IMR-90 (cell line): ENCODE measurements around the gene ANKFY1. TPM values are rescaled to one million over a fixed set of nuclear protein-coding genes. Genes with fewer than 3 reads are reported as not detected.
A peak's percentile ranks its signal among the peaks of the same experiment; 100 is the strongest.

Experiments
- ATAC-seq: fragments of 200-7000 bp; cut with Tn5 transposase; 2 replicates; pipeline ENCODE4 v1.9.1; 2020; ENCODE audit warnings: low read depth, mild to moderate bottlenecking, moderate library complexity
- BruUV-seq: library from RNA; stranded (reverse); fragments of 400-500 nt; replicated peaks from 2 replicates; lab custom pipeline; 2021; lab: Mats Ljungman, UMichigan
- CTCF ChIA-PET: fragments of 300-600 bp; formaldehyde crosslinking; extraction: SDS; loops from one replicate; lab custom pipeline; 2021; ENCODE audit warnings: antibody characterized with exemption; lab: Yijun Ruan, JAX
- POLR2A ChIA-PET: fragments of 300-600 bp; sonication (Branson Sonifier 250); formaldehyde crosslinking; loops from one replicate; lab custom pipeline; 2022; ENCODE audit warnings: antibody characterized with exemption; ENCODE audit not compliant: unreplicated experiment; lab: Charles Lee
- DNase-seq: peaks from one replicate; pipeline ENCODE4 v3.0.0; 2013
- H2AFZ ChIP-seq: replicated peaks from 2 replicates; pipeline ENCODE3; 2013; ENCODE audit warnings: low read length, mild to moderate bottlenecking; ENCODE audit not compliant: poor library complexity
- H2AK5ac ChIP-seq: 2 replicates; pipeline ENCODE4 v1.6.1; 2013; ENCODE audit warnings: low read depth, low read length, inconsistent platforms
- H2AK9ac ChIP-seq: replicated peaks from 2 replicates; pipeline ENCODE3; 2013; ENCODE audit warnings: mild to moderate bottlenecking, low read depth, low read length, moderate library complexity; ENCODE audit not compliant: poor library complexity
- H2BK120ac ChIP-seq: 2 replicates; pipeline ENCODE4 v1.6.1; 2013; ENCODE audit warnings: low read depth, low read length, inconsistent platforms
- H2BK15ac ChIP-seq: 3 replicates; pipeline ENCODE4 v1.6.1; 2013; ENCODE audit warnings: low read depth, low read length, inconsistent platforms
- H2BK20ac ChIP-seq: 2 replicates; pipeline ENCODE4 v1.6.1; 2013; ENCODE audit warnings: low read depth, mild to moderate bottlenecking, inconsistent platforms, low read length, moderate library complexity
- H2BK5ac ChIP-seq: 2 replicates; pipeline ENCODE4 v1.6.1; 2013; ENCODE audit warnings: mild to moderate bottlenecking, low read depth, low read length, inconsistent platforms; ENCODE audit not compliant: poor library complexity, severe bottlenecking
- H3K14ac ChIP-seq: replicated peaks from 2 replicates; pipeline ENCODE4 v1.6.1; 2013; ENCODE audit warnings: low read depth, low read length, inconsistent platforms
- H3K18ac ChIP-seq: 2 replicates; pipeline ENCODE4 v1.6.1; 2013; ENCODE audit warnings: low read depth, low read length, control low read depth
- H3K23ac ChIP-seq: 2 replicates; pipeline ENCODE4 v1.6.1; 2013; ENCODE audit warnings: low read depth, low read length, inconsistent platforms
- H3K27ac ChIP-seq: 2 replicates; pipeline ENCODE4 v1.5.1; 2013; ENCODE audit warnings: mild to moderate bottlenecking, control low read depth, low read length; ENCODE audit not compliant: insufficient read depth
- H3K27me3 ChIP-seq: 2 replicates; pipeline ENCODE4 v1.6.1; 2013; ENCODE audit warnings: low read length; ENCODE audit not compliant: control insufficient read depth, insufficient read depth
- H3K36me3 ChIP-seq: 2 replicates; pipeline ENCODE4 v1.6.1; 2013; ENCODE audit warnings: low read length, mixed read lengths; ENCODE audit not compliant: control insufficient read depth, insufficient read depth
- H3K4ac ChIP-seq: 2 replicates; pipeline ENCODE4 v1.6.1; 2013; ENCODE audit warnings: low read depth, low read length, inconsistent platforms
- H3K4me1 ChIP-seq: 2 replicates; pipeline ENCODE4 v1.6.1; 2013; ENCODE audit warnings: low read length, mixed read lengths; ENCODE audit not compliant: control insufficient read depth, insufficient read depth
- H3K4me2 ChIP-seq: 2 replicates; pipeline ENCODE4 v1.6.1; 2013; ENCODE audit warnings: low read depth, mild to moderate bottlenecking, control low read depth, low read length, moderate library complexity
- H3K4me3 ChIP-seq: 2 replicates; pipeline ENCODE4 v1.5.1; 2013; ENCODE audit warnings: low read depth, mild to moderate bottlenecking, control low read depth, low read length, moderate library complexity; ENCODE audit not compliant: insufficient read depth
- H3K56ac ChIP-seq: 2 replicates; pipeline ENCODE4 v1.6.1; 2013; ENCODE audit warnings: low read length, inconsistent platforms; ENCODE audit not compliant: insufficient read depth; ENCODE audit errors: extremely low read depth
- H3K79me1 ChIP-seq, 2 experiments: 2 replicates each; pipeline ENCODE4 v1.6.1; 2013; ENCODE audit warnings: low read length in 2 of 2, inconsistent platforms in 1 of 2, low read depth in 1 of 2
- H3K9ac ChIP-seq: 2 replicates; pipeline ENCODE4 v1.6.1; 2013; ENCODE audit warnings: low read depth, low read length, control low read depth
- H3K9me1 ChIP-seq: 2 replicates; pipeline ENCODE4 v1.6.1; 2013; ENCODE audit warnings: low read length, inconsistent platforms; ENCODE audit not compliant: insufficient read depth
- H3K9me3 ChIP-seq: 2 replicates; pipeline ENCODE4 v1.6.1; 2013; ENCODE audit warnings: low read length; ENCODE audit not compliant: control insufficient read depth, insufficient read depth
- H4K20me1 ChIP-seq: 2 replicates; pipeline ENCODE4 v1.6.1; 2013; ENCODE audit warnings: low read length, inconsistent platforms; ENCODE audit not compliant: insufficient read depth
- H4K5ac ChIP-seq: 2 replicates; pipeline ENCODE4 v1.6.1; 2013; ENCODE audit warnings: mild to moderate bottlenecking, low read depth, low read length, control low read depth
- H4K8ac ChIP-seq, 2 experiments: 2 replicates each; pipeline ENCODE4 v1.6.1; 2013; ENCODE audit warnings: low read depth in 2 of 2, low read length in 2 of 2, control low read depth in 1 of 2, inconsistent platforms in 1 of 2
- H4K91ac ChIP-seq: 2 replicates; pipeline ENCODE4 v1.6.1; 2013; ENCODE audit warnings: low read depth, low read length, inconsistent platforms; ENCODE audit not compliant: insufficient read depth
- BHLHE40 ChIP-seq: fragments of 150-350 bp; IDR thresholded peaks from 2 replicates; pipeline ENCODE4 v1.6.1; 2016; ENCODE audit warnings: mild to moderate bottlenecking, low read depth, low read length
- CEBPB ChIP-seq: IDR thresholded peaks from 2 replicates; pipeline ENCODE4 v1.6.1; 2012; ENCODE audit warnings: low read depth, low read length, improper control_type of control experiment
- CHD1 ChIP-seq: IDR thresholded peaks from 2 replicates; pipeline ENCODE4 v1.6.1; 2012; ENCODE audit warnings: low read depth, low read length, improper control_type of control experiment
- CTCF ChIP-seq: conservative IDR thresholded peaks from 2 replicates; pipeline ENCODE4 v1.5.1; 2012; ENCODE audit warnings: mild to moderate bottlenecking, low read depth, low read length, improper control_type of control experiment
- ELK1 ChIP-seq: fragments of 150-350 bp; IDR thresholded peaks from 2 replicates; pipeline ENCODE4 v1.6.1; 2016; ENCODE audit warnings: low read depth, mild to moderate bottlenecking, low read length, moderate library complexity, borderline replicate concordance
- FOS ChIP-seq: fragments of 150-350 bp; IDR thresholded peaks from 2 replicates; pipeline ENCODE4 v1.6.1; 2016; ENCODE audit warnings: low read depth, low read length
- MAFK ChIP-seq: IDR thresholded peaks from 2 replicates; pipeline ENCODE4 v1.6.1; 2012; ENCODE audit warnings: low read depth, low read length, improper control_type of control experiment
- MAZ ChIP-seq: IDR thresholded peaks from 2 replicates; pipeline ENCODE4 v1.6.1; 2012; ENCODE audit warnings: low read depth, mild to moderate bottlenecking, low read length, improper control_type of control experiment, moderate library complexity, borderline replicate concordance
- MXI1 ChIP-seq: IDR thresholded peaks from 2 replicates; pipeline ENCODE4 v1.6.1; 2012; ENCODE audit warnings: low read depth, mild to moderate bottlenecking, low read length, moderate library complexity, borderline replicate concordance
- NFE2L2 ChIP-seq: fragments of 150-350 bp; IDR thresholded peaks from 2 replicates; pipeline ENCODE4 v1.6.1; 2016; ENCODE audit warnings: low read depth, mild to moderate bottlenecking, low read length
- POLR2A ChIP-seq: IDR thresholded peaks from 2 replicates; pipeline ENCODE4 v1.6.1; 2012; ENCODE audit warnings: mild to moderate bottlenecking, low read depth, low read length
- RAD21 ChIP-seq: IDR thresholded peaks from 2 replicates; pipeline ENCODE4 v1.6.1; 2012; ENCODE audit warnings: low read length, improper control_type of control experiment
- RCOR1 ChIP-seq: IDR thresholded peaks from 2 replicates; pipeline ENCODE4 v1.6.1; 2012; ENCODE audit warnings: mild to moderate bottlenecking, low read length, improper control_type of control experiment; ENCODE audit not compliant: insufficient replicate concordance
- USF2 ChIP-seq: fragments of 150-350 bp; IDR thresholded peaks from 2 replicates; pipeline ENCODE4 v1.6.1; 2017; ENCODE audit warnings: mild to moderate bottlenecking, antibody characterized with exemption, low read length, low read depth
- WGBS, 2 experiments: methylation state at CpG; one replicate each; pipeline versions ENCODE4 v1.1.5 to v1.1.7; 2013; ENCODE audit warnings: missing lambda C conversion rate in 2 of 2; ENCODE audit not compliant: insufficient read length in 1 of 2; ENCODE audit errors: extremely low coverage in 2 of 2; 5-methylcytosine and 5-hydroxymethylcytosine counted together
- dilution Hi-C: fragments of 300-500 bp; cut with HindIII; formaldehyde crosslinking; loops from one replicate; pipeline ENCODE4 v1.14.3; 2018; ENCODE audit warnings: low sequenced_read_pairs; ENCODE audit not compliant: unreplicated experiment
- in situ Hi-C: fragments of 300-500 bp; cut with MboI; formaldehyde crosslinking; loops from 3 replicates; pipeline ENCODE4 v1.14.3; 2019; ENCODE audit warnings: low sequenced_read_pairs, inconsistent platforms, mixed read lengths
- intact Hi-C: fragments of 100-400 bp; cut with micrococcal nuclease; formaldehyde crosslinking; loops from 2 replicates; pipeline ENCODE4 v1.10.0; 2022
- polyA plus RNA-seq, 3 experiments: library from polyadenylated mRNA; depleted of rRNA; stranded (reverse); fragments of >200 nt; gene quantifications; 2 replicates each; pipeline ENCODE4 v1.2.3, GENCODE V29; 2012; ENCODE audit warnings: low replicate concordance in 1 of 3
- total RNA-seq: library from RNA; depleted of rRNA; stranded (reverse); fragments of >200 nt; gene quantifications from 2 replicates; pipeline ENCODE4 v1.2.3, GENCODE V29; 2012

The ANKFY1 gene
- total and polyA plus RNA-seq, 2 of the 4 experiments (the other 2 are of a cell fraction), result 32.3 to 48.9 TPM

- ChIA-PET POLR2A (no interaction called here), CTCF (no interaction called here)
- Histone ChIP-seq H2BK20ac (no peak overlapping the region), H3K79me1 (peaks cover 0 to 13% of the 10 kb centered on the region in 2 experiments; a peak in 1 of 4 replicates), H4K20me1 (peaks cover 5% of the 10 kb centered on the region), H2BK120ac (no peak overlapping the region), H4K91ac (no peak overlapping the region), H3K56ac (no peak overlapping the region), H3K36me3 (peaks cover 31% of the 10 kb centered on the region), H3K14ac (no peak overlapping the region), H4K8ac (no peak overlapping the region), H2AFZ (no peak overlapping the region), H3K9me1 (peaks cover 34% of the 10 kb centered on the region), H3K9me3 (no peaks in the 10 kb centered on the region), H2AK9ac (peak overlapping the region; percentile 55), H4K5ac (no peak overlapping the region), H3K4me3 (no peak overlapping the region), H2AK5ac (no peak overlapping the region), H2BK15ac (no peak overlapping the region), H3K27me3 (no peaks in the 10 kb centered on the region), H3K9ac (no peak overlapping the region), H3K4ac (no peak overlapping the region), H3K4me1 (peaks cover 17% of the 10 kb centered on the region), H3K18ac (no peak overlapping the region), H3K4me2 (no peak overlapping the region), H3K23ac (no peak overlapping the region), H2BK5ac (no peak overlapping the region), H3K27ac (no peak overlapping the region)
- BruUV-seq, result no TSS peak
- in situ Hi-C loops (no loop called here), intact Hi-C loops (no loop called here), dilution Hi-C loops (no loop called here)
- TF ChIP-seq CEBPB, result peak; percentile 67
- no peak for TF ChIP-seq RCOR1
- TF ChIP-seq MAFK, result no peak
- TF ChIP-seq FOS, result no peak
- TF ChIP-seq MAZ, result no peak
- TF ChIP-seq CTCF, result no peak
- TF ChIP-seq CHD1, result no peak
- no peak for TF ChIP-seq POLR2A
- TF ChIP-seq MXI1, result no peak
- TF ChIP-seq BHLHE40, result no peak
- TF ChIP-seq NFE2L2, result peak; percentile 34; the same call in 1 of the 2 replicates
- TF ChIP-seq ELK1, result no peak
- no peak for TF ChIP-seq RAD21
- no peak for TF ChIP-seq USF2
- 100% methylated on average over 2 of the region's 6 CpGs; no CpG with 5 or more reads in 1 of the 2 experiments for WGBS, 2 experiments
- DNase-seq (peak; percentile 50), ATAC-seq (no peak)
These were observed 99.8 kb downstream of the ANKFY1 start for GRCh38 chr17:4163951-4164350.
